Endodermal cell (in vitro differentiated cells): ENCODE data around the gene KIAA0930. TPM values are rescaled to one million over a fixed set of nuclear protein-coding genes. Genes with fewer than 3 reads are reported as not detected.

Experiments used
- DNase-seq: peaks from one replicate; pipeline ENCODE4 v3.0.0-alpha.2; 2017
- H3K27ac ChIP-seq: 2 replicates; pipeline ENCODE4 v1.5.1; 2013; ENCODE audit warnings: mild to moderate bottlenecking, low read depth, low read length, moderate library complexity
- H3K27me3 ChIP-seq: 2 replicates; pipeline ENCODE4 v1.6.1; 2013; ENCODE audit warnings: mild to moderate bottlenecking, low read length, moderate library complexity; ENCODE audit not compliant: insufficient read depth, control insufficient read depth, poor library complexity, severe bottlenecking
- H3K36me3 ChIP-seq: 2 replicates; pipeline ENCODE4 v1.7.0; 2013; ENCODE audit warnings: mild to moderate bottlenecking, low read length, moderate library complexity; ENCODE audit not compliant: control insufficient read depth, insufficient read depth
- H3K4me1 ChIP-seq: one replicate; pipeline ENCODE4 v1.7.0; 2013; ENCODE audit warnings: low read length; ENCODE audit not compliant: control insufficient read depth, insufficient read depth
- H3K4me3 ChIP-seq: 2 replicates; pipeline ENCODE4 v1.5.1; 2013; ENCODE audit warnings: mild to moderate bottlenecking, low read length, moderate library complexity
- H3K9ac ChIP-seq: 2 replicates; pipeline ENCODE4 v1.6.1; 2013; ENCODE audit warnings: mild to moderate bottlenecking, low read length, moderate library complexity; ENCODE audit not compliant: poor library complexity, severe bottlenecking; ENCODE audit errors: extremely low read depth
- H3K9me3 ChIP-seq: 2 replicates; pipeline ENCODE4 v1.6.1; 2013; ENCODE audit warnings: mild to moderate bottlenecking, low read length, moderate library complexity; ENCODE audit not compliant: control insufficient read depth
- H3K27ac Mint-ChIP-seq: 2 replicates; pipeline ENCODE4 v1.8.0; 2020; ENCODE audit warnings: mixed read lengths
- H3K27me3 Mint-ChIP-seq: 2 replicates; pipeline ENCODE4 v1.8.0; 2021; ENCODE audit warnings: mild to moderate bottlenecking, mixed read lengths; ENCODE audit not compliant: insufficient read depth
- H3K36me3 Mint-ChIP-seq: 2 replicates; pipeline ENCODE4 v1.8.0; 2020; ENCODE audit warnings: low read depth, mixed read lengths
- H3K4me1 Mint-ChIP-seq: 2 replicates; pipeline ENCODE4 v1.8.0; 2020; ENCODE audit warnings: mixed read lengths
- H3K4me3 Mint-ChIP-seq: 2 replicates; pipeline ENCODE4 v1.8.0; 2020; ENCODE audit warnings: mild to moderate bottlenecking, moderate library complexity, mixed read lengths
- H3K9me3 Mint-ChIP-seq: 2 replicates; pipeline ENCODE4 v1.8.0; 2020; ENCODE audit warnings: mild to moderate bottlenecking, mixed read lengths
- WGBS, 2 experiments: methylation state at CpG; one replicate each; pipeline versions ENCODE4 v1.1.5 to v1.1.7; 2013; ENCODE audit warnings: missing lambda C conversion rate in 2 of 2, mixed read lengths in 1 of 2; ENCODE audit not compliant: insufficient coverage in 1 of 2, insufficient read length in 1 of 2; 5-methylcytosine and 5-hydroxymethylcytosine counted together
- total RNA-seq, 2 donors: library from RNA; stranded (reverse); fragmentation: NEBNext Ultra II Directional in 1 of 2; extraction: Animal tissue kit (Norgen Biotek cat#: 25700) in 1 of 2; gene quantifications; 2 replicates in 1 of 2; 3 replicates in 1 of 2; pipeline ENCODE4 v1.2.1, GENCODE V29; 2021
- TF ChIP-seq, protein P1 (sequence below): fragments of 200-600 bp; sonication (generic); conservative IDR thresholded peaks from 2 replicates; pipeline ENCODE4 v1.5.0; 2021; ENCODE audit warnings: antibody characterized with exemption, mild to moderate bottlenecking

The KIAA0930 gene
- total RNA-seq, 2 donors from 2014 or later, result 36.2 to 47.8 TPM

DNA sequence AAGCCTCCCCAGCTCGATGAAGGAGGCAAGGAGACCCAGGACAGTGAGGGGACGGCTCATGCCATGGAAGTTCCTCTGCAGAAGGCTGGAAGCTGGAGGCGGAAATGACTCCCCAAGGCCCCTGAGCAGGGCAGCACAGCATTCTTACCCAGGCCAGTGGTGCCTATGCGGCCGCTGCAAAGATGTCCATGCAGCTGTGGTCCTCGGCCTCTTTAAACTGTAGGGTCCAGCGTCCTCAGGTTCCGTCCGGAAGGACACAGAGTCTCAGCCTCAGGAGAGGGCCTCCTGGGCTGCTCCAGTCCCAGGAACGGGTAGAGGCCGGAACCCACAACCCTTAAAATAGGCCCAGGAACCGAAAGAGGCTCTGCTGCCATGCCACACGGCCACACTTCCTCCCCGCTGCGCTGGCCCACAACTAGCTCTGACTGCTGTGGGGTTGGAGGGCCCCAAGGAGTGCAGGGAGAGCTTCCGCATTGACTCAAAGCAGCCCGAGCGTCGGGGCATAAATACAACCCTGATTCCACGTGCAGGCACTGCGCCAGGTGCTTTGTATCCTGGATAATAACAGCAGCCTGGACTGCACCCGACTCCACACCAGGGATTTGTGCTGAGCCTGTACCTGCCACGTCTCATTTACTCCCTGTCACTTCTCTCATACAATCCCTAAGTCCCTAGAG, 5.5 kb downstream of the KIAA0930 start:
- no peak overlapping the region for H3K27ac Mint-ChIP-seq
- peaks cover 11% of the 10 kb centered on the region for H3K4me1 Mint-ChIP-seq
- peaks cover 9% of the 10 kb centered on the region for H3K27me3 Mint-ChIP-seq
- H3K9ac ChIP-seq, result no peak overlapping the region
- peaks cover 3% of the 10 kb centered on the region for H3K4me1 ChIP-seq
- H3K27me3 ChIP-seq, result peaks cover 6% of the 10 kb centered on the region
- TF ChIP-seq, protein P1, sequence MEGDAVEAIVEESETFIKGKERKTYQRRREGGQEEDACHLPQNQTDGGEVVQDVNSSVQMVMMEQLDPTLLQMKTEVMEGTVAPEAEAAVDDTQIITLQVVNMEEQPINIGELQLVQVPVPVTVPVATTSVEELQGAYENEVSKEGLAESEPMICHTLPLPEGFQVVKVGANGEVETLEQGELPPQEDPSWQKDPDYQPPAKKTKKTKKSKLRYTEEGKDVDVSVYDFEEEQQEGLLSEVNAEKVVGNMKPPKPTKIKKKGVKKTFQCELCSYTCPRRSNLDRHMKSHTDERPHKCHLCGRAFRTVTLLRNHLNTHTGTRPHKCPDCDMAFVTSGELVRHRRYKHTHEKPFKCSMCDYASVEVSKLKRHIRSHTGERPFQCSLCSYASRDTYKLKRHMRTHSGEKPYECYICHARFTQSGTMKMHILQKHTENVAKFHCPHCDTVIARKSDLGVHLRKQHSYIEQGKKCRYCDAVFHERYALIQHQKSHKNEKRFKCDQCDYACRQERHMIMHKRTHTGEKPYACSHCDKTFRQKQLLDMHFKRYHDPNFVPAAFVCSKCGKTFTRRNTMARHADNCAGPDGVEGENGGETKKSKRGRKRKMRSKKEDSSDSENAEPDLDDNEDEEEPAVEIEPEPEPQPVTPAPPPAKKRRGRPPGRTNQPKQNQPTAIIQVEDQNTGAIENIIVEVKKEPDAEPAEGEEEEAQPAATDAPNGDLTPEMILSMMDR, result no peak
- H3K9me3 ChIP-seq, result no peaks in the 10 kb centered on the region
- H3K36me3 Mint-ChIP-seq, result no peaks in the 10 kb centered on the region
- WGBS, 2 experiments, result 94 to 97% methylated on average over 22 to 23 of the region's 23 CpGs
- H3K36me3 ChIP-seq, result peaks cover 5% of the 10 kb centered on the region
- no peak overlapping the region for H3K4me3 ChIP-seq
- no peaks in the 10 kb centered on the region for H3K9me3 Mint-ChIP-seq
- H3K4me3 Mint-ChIP-seq, result no peak overlapping the region
- DNase-seq, result no peak
- H3K27ac ChIP-seq, result no peak overlapping the region

DNA sequence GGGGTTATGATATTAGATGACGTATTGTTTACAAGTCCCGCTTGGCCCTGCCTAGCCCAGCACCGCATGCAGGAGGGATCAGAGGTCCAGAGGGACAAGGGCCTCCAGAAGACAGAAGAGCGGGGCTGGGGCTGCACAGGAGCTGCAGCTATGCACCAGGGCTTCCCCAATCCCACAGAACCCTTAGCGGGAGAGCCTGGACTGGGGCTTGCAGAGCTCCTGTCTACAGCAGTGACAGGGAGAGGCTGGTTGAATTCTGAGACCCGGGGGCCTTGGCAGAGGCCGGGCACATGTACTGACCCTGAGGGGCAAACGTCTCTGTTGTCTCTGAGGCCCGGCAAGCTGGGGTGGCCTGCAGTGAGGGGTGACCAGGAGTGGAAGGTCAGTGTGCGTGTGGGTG, 6.9 kb downstream of the KIAA0930 start:
- H3K27ac ChIP-seq, result no peak overlapping the region
- Mint-ChIP-seq H3K27me3 (no peaks in the 10 kb centered on the region), H3K27ac (no peak overlapping the region), H3K4me3 (no peak overlapping the region), H3K9me3 (no peaks in the 10 kb centered on the region), H3K36me3 (no peaks in the 10 kb centered on the region), H3K4me1 (peaks cover 6% of the 10 kb centered on the region)
- no peaks in the 10 kb centered on the region for H3K9me3 ChIP-seq
- TF ChIP-seq, protein P1, result no peak
- 91 to 100% methylated on average over 5 to 10 of the region's 10 CpGs for WGBS, 2 experiments
- no peak overlapping the region for H3K4me3 ChIP-seq
- H3K36me3 ChIP-seq, result peaks cover 5% of the 10 kb centered on the region
- no peaks in the 10 kb centered on the region for H3K27me3 ChIP-seq
- H3K4me1 ChIP-seq, result no peaks in the 10 kb centered on the region
- DNase-seq, result no peak
- no peak overlapping the region for H3K9ac ChIP-seq

DNA sequence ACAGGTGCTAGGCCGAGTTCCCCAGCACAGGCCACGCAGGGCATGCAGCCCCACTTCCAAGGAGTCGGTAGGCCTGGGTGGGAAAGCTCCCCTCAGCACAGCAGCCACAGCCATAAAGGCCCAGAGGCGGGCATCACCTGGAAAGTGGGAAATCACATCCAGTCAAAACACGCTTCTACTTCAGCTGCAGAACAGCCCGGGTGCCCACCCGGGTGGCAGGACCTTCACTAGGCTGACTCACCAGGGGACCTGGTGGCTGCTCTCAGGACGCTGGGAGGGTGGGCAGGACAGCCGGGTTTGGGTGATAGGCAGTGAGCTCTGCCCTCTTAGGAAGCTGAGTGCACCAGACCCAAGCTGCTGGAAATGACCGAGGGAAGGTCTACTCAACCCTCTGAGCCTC, 7.3 kb downstream of the KIAA0930 start:
- TF ChIP-seq, protein P1, result no peak

More for the DNA sequence above, 7.3 kb downstream of the KIAA0930 start:
- peaks cover 5% of the 10 kb centered on the region for H3K4me1 Mint-ChIP-seq
- no peak overlapping the region for H3K4me3 Mint-ChIP-seq
- WGBS, 2 experiments, result 95 to 97% methylated on average over 8 to 10 of the region's 10 CpGs
- H3K9me3 ChIP-seq, result no peaks in the 10 kb centered on the region
- H3K27ac Mint-ChIP-seq, result no peak overlapping the region
- H3K27me3 ChIP-seq, result no peaks in the 10 kb centered on the region
- no peaks in the 10 kb centered on the region for H3K4me1 ChIP-seq
- peaks cover 3% of the 10 kb centered on the region for H3K36me3 ChIP-seq
- no peaks in the 10 kb centered on the region for H3K36me3 Mint-ChIP-seq
- H3K4me3 ChIP-seq, result no peak overlapping the region
- DNase-seq, result no peak
- no peak overlapping the region for H3K9ac ChIP-seq
- no peaks in the 10 kb centered on the region for H3K9me3 Mint-ChIP-seq
- no peaks in the 10 kb centered on the region for H3K27me3 Mint-ChIP-seq
- no peak overlapping the region for H3K27ac ChIP-seq
